C1 segment of cervical spinal cord (tissue), 14 donors: ENCODE measurements around the gene CDC14A.

ENCODE experiments used
- DNase-seq, 14 donors: peaks; one replicate each; lab custom pipeline; 2025; lab: John Stamatoyannopoulos, UW

CDC14A gene

DNA sequence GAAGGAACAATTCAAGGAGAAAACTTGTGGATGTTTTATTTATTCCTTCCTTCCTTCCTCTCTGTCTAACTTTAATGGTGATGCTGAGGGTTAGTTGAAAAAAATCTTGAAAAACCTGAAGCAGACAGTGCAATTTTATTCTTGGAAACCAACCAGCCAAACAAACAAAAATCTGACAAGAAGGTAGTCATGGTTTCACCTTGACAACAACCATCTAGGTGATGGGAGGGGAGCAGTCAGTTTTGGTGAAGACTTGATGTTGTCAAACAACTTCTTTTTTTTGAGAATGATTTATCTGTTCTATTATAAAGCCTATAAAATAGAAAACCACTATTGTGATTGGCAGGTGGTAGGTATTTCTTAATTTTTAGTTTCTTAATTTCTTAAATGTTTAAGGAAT, 93.3 kb downstream of the CDC14A start:
- DNase-seq, result no peak

DNA sequence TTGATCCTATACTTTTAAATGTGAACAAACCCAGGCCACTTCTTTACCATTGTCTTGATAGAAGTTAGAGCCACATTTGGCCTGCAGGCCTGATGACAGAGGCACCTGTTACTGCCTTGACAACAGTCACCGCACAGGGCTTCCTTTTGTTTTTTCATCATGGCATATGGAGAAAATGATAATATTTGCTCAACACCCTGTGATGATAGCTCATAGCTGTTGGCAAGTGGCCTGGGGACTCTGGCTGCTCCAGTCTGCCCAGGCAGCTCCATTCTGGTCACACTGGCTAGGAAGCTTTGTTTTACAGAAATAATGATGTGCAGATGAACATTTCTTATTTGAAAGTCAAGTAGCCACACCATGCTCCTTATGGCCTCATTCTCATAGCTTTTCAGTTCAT, 96.1 kb downstream of the CDC14A start:
- DNase-seq, result no peak

DNA sequence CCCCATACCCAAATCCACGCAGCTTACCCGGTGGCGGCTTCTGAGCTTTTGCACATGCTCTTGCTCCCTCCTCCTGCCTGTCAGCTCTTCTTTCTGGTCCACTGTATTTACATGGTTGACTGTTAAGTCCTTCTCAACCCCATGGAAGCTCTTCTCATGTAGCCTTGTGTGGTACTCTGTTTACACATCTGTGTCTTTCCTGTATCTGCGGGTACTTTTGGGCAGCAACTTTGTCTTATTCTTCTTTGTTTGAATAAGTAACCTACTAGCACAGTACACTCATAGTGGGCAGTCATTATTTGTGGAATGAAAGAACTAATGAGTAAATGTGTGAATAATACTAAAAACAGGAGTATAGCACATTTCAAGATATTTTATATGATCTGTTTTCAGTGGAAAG, 97.2 kb downstream of the CDC14A start:
- DNase-seq, result no peak

DNA sequence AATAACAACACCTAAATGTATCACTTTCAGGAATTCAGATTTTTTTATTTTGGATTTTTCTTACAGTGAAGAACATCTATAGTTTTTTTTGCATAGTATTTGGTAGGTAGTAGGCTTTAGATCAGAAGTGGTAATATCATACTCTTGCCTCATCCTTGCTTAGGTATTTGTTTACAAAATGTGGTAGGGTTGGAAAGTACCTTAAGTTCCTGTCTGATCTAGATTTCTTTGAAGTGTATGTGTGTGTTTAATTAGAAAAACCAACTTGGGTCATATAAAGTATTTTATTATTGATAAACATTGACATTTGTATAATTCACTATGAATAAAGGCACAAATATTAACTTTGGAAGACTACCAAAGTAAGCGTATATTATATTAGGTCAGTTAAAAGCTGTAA, 100.3 kb downstream of the CDC14A start:
- no peak for DNase-seq

DNA sequence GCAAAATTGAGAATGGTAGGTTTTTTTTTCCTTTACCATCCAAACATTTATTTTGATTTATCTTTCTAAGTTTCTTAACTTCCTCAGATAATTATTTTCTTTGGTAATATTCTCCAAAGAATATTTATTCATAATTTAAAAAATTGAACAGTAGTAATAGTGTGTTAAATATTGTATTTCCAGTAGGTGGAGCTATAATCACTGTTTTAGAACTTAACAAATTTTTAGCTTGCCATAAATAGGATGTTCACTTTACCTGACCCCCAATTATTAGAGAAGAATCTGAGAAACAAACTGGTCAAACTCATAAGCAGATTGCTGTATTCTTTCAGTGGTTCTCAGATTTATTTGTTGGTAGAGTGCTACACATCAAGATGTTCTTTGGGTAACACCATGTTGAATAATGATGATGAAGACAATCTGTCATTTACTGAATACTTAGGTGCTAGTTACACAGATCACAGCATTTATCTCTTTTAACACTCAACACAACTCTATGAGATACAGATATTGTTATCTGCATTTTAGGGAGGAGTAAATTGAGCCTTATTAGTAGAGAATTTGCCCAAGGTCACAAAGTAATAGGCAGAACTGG, 103.3 kb downstream of the CDC14A start:
- no peak for DNase-seq

DNA sequence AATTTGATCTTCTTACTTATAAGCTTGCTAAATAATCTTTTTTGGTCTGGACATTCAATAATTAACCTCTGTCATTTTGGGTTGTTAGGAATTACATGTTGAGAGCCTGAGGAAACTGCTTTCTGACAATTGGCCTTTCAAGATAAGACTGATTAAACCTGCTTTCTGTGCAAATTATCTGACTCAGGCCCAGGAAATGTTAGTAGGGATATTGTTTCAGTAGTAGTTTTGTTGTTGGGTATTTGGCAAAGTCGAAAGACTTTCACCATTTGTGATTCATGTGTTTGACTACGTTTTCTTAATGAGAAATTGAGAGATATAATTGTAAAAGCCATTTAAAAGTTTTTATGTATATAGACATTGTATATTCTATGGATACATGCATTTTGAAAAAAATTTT, 104.6 kb downstream of the CDC14A start:
- no peak for DNase-seq

DNA sequence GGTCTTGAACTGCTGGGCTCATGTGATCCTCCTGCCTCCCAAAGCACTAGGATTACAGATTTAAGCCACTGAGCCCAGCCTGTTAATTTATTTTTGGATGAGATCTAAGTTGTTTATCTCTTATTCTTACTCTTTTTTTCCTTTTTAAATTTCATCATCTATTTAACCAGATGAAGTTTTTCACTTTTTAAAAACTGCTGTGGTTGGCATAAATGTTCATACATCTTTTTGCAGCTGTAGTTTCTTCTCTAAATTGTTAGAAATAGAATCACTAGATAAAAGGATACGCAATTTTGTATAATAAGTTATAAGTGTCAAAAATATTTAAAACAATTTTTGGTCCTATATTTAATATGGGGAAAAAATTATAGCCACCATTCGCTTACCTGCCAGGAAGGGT, 105.4 kb downstream of the CDC14A start:
- DNase-seq, result no peak

DNA sequence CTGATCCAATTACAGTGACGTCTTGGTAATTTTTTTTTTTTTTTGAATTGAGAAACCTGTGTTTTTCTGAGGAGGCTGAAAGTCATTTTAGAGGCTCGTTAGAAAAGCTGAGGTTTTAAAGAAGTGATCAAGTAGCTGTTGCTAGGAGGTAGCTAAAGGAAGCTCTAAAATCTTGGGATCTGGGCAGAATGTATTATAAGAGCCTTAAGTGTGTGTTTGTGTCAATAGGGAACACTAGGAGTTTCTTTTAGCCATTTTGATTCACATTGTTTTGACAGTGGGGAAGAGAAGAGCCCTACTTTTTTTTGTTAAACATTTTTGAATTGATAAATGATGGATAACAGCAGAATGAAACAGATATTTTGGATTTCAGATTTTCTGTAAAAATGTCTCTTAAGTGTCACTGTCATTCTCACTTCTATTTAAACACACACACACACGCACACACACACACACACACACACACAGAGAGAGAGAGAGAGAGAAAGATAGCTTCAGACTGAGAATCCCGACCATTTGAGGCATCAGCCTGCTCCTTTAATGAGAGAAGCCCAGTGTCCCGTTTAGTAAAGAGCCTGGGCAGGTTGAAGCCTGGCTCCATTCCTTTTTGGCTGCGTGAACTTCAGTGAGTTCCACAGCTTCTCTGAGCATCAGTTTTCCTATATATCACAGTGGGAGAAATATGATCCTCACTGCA, 106.5 kb downstream of the CDC14A start:
- peak in 1 of 14 donors; percentile 16 for DNase-seq

DNA sequence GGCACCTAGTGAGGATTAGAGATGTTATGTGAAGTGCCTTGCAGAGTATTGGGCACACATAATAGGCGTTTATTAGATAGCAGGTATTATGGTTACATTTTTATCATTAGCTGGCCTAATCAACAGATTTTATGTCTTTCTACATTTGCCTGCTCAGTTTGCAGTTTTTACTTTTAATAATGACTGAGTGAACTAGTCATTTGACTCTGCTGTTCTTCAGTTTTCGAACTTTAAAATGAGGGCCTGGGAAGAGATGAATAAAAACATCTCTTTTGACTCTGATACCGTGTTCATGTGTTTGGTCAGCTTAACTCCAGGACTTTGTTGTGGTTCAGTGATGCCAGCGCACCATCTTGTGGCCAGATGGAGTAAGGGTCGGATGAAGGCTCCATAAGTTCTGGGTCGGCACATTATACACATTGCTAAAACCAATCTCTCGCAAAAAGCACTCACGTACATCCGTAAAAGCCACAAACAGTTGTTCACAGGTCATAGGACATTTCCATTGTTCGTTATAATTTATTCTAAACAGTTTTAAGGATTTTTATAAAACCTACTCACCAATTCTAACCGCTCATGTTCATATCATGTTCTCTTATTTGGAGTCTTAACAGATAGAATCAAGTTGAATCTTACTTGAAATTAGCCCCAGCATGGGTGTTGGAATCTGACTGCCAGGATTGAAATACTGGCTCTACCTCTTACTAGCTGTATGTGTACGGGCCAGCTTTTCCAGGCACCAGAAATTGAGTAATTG, 107.2 kb downstream of the CDC14A start:
- peak in 11 of 14 donors; percentile 8 to 58 (median 32) for DNase-seq

DNA sequence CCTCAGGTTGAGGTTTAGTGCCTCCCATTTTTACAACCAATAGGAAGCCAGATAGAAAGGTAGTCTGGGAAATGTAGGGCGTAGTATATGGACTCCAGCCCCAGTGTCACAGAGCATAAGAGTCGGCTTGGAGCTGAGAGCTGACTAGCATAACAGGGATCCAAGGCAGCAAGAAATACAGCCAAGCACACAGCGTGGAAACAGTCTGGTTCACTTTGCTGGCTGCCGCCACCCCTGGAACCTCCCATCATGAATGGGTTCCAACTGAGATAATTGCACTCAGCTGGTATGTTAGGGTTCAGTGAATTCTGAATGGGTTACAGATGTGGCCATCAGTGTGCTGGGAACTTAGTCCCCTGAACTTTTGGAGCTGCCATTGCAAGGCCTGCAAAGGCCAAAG, 108.9 kb downstream of the CDC14A start:
- DNase-seq, result peak in 2 of 14 donors; percentile 10 to 15

DNA sequence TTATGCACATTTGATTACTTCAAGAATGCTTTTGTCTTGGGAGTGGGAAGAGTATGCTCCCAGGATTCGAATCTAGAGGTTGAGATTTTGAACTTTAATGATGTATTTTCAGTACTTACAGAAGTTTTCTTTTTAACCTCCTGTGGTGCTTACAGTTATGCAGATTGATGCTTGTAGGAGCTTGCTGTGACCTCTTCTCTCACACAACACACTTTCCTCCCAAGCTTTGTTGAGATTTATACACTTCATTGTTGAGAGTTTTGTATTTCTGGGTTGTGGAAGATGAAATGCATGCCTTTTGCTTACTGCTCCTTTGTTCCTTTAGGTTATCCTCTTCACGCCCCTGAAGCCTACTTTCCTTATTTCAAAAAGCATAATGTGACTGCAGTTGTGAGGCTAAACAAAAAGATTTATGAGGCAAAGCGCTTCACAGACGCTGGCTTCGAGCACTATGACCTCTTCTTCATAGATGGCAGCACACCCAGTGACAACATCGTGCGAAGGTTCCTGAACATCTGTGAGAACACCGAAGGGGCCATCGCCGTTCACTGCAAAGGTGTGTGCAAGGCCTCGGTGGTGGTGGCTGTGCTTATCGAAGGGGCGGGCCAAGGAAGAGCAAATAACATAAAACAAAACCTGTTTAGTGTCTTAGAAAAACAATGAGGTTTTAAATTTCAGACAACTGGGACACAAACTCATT, 110.2 kb downstream of the CDC14A start:
- DNase-seq, result no peak

DNA sequence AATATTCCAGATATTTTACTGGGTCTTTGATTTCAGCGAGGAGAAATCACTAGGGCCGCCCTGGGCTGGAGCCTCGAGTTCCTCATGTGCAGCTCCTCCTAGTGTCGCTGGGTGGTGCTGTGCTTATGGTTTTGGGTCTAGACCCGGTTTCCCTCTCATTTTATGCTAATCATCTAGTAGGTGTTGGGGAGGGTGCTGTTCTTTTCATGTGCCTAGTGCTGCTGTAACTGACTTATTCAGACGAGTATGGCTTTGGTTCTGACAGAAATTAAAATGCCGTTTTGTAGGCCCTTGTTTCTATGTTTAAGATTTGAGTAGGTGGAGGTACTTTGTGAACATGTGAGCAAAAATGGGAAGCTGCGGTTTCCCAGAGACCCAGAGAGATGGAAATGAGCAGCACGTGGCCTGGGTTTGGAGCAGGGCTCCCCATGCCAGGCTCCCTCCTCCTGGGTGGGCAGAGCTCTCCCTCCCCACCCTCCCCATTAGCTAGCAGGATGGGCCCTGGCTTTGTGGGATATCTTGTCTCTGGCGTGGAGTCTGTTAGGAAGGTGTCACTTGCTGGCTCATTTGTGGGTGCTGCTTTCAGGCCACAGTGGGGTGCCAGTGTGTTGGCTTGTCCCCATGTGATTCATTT, 111.6 kb downstream of the CDC14A start:
- DNase-seq, result peak in 9 of 14 donors; percentile 2 to 56 (median 24)

DNA sequence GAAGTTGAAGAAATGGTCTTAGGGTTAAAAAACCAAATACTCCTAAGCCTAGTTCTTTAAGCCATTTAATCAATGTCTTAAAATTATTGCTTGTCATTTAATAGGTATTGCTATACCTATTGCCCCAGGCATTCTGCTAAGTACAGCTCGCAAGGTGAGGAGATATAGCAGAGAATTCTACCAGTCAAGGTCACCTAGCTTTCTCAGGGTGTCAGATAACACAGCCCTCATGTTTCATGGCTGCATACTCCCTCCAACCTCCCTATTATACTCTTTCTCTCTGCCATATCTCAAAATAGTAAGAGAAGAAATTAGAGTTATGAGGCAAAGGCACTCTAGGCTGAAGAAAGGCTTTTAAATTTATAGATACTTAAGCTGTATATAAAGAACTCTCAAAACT, 117.3 kb downstream of the CDC14A start:
- DNase-seq, result no peak

DNA sequence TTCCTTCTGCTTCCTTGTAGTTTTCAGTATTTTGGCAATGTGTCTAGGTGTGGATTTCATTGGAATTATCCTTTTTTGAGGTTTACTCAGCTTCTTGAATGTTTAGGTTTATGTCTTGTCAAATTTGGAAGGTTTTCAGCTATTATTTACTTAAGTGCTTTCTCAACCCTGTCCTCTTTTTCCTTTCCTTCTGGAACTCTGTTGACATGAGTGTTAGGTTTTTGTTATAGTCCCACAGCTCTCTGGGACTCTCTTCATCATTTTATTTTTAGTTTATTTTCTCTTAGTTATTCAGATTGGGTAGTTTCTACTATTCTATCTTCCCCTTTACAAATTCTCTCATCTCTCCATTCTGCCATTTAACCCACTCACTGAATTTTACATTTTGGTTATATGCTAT, 122.5 kb downstream of the CDC14A start:
- DNase-seq, result no peak

DNA sequence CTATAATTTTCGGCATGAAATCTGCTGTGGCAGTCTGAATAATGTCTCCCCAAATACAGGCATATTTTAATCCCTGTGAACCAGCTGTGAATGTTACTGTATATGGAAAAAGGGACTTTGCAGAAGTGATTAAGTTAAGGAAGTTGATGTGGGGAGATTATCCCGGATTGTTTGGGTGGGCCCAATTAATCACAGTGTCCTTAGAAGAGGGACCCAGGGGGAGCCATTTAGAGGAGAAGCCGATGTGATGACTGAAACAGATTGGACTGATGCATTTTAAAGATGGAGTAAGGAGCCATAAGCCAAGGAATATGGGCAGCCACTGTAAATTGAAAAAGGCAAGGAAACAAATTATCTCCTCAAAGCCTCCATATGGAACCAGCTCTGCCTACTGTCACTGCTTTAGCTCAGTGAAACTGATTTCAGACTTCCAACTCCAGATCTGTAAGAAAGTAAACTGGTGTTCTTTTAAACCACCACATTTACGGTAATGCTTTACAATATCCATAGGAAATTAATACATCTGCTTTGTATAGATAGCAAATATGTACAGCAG, 124.5 kb downstream of the CDC14A start:
- DNase-seq, result no peak

DNA sequence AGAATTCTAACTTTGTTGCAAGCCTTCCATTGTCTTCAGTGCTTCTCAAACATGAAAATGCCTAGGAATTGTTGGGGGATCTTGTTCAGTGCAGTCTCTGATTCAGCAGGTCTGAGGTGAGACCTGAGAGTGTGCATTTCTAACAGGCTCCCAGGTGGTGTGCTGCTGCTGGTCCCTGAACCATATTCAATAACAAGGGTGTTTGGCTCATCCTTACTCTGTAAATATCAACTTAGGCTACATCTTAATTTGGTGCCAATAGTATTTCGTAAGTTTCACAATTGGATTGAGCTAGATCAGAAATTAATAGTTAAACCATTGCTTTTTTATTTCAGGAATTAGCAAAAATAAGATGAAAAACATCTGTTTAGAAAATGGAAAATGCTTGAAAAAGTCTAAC, 126.5 kb downstream of the CDC14A start:
- no peak for DNase-seq

DNA sequence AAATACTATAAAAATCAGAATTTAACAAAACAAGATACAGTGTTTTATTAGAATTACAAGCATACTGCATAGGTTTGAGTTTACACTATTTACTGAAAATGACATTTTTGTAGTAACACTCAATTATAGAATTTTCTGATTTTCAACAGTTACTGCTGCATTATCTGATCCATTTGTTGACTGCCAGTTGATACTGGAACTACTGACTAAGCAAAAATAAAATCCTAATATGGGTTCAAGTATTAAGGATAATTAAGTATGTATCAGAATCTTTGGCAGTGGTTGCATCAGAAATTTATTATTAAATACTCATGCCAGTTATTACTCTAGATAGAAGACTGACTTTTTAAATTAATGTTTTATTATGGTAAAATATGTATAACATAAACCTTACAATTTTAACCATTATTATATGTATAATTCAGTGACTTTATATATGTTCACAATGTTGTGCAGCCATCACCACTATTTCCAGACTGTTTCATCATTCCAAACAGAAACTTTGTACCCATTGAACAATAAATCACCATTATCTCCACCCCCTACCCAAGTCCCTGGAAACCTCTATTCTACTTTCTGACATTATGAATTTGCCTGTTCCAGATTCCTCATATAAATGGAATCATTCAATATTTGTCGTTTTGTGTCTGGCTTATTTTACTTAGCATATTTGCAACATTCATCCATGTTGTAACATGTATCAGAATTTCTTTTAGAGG, 127.5 kb downstream of the CDC14A start:
- DNase-seq, result no peak

DNA sequence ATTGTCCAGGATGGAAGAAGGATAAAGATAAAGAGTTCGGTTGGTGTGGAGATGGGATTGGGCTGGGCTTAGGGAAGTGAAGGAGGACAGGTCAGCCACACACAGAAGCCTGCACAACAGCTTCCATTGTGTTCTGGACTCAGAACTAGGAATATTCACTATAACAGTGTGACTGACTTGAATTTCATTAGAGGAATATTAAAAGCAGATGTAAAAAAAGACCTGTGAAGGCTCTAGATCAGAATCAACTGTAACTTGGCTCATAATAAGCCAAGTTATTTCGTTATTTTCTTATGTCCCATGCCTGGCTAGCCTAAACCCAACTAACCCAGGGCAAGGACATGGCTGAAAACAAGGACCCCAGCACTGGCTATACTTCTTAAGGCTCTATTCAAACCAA, 129.0 kb downstream of the CDC14A start:
- no peak for DNase-seq

DNA sequence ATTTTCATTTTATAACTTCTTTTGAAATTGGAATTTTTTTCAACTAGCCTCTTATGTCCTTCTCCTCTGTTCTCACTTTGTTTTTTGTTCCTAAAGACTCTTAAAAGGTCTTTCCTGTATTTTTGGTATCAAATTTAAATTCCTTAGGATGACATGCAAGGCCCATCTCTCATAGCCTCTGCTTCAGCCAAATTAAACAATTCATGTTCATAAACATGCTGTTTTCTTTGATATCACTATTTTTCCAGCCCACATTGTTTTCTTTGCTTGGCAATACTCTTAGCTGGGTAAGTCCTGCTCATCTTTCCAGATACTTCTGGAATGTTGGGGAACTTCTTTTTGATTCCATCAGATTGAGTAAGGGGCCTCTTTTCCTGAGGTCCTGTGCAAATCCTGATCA, 129.9 kb downstream of the CDC14A start:
- DNase-seq, result no peak

DNA sequence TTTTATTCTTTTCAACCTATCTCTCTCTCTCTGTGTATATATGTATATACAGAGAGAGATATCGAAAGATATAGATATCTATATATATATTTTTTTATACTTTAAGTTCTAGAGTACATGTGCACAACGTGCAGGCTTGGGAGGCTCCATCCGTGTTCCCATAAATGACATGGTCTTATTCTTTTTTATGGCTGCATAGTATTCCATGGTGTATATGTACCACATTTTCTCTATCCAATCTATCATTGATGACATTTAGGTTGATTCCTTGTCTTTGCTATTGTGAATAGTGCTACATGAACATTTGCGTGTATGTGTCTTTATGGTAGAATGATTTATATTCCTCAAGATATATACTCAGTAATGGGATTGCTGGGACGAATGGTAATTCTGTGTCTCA, 130.4 kb downstream of the CDC14A start:
- no peak for DNase-seq

DNA sequence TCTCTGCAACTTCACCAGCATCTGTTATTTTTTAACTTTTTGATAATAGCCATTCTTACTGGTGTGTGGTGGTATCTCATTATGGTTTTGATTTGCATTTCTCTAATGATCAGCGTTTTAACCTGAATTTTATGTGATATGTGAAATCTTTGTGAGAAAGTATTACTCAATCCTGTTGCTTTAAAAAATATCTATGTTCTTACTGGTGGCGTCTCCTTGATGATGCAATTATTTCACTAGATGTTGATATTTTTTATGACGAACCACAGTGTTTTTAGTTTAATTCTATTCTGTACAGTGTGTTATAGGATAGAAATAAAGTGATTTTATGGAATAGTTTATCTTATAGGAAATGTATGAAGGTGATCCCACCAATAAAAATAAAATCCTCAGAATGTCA, 130.9 kb downstream of the CDC14A start:
- DNase-seq, result no peak
